NCI-H2227 (cell line): Measurements from ENCODE around the gene DNAI2.

Source experiments
- DNase-seq: peaks from one replicate; lab custom pipeline; 2025; ENCODE audit not compliant: unreplicated experiment; lab: John Stamatoyannopoulos, UW

DNAI2 gene

GRCh38 chr17:74337834-74338500, 63.9 kb downstream of the DNAI2 start:
- DNase-seq, result no peak

DNA sequence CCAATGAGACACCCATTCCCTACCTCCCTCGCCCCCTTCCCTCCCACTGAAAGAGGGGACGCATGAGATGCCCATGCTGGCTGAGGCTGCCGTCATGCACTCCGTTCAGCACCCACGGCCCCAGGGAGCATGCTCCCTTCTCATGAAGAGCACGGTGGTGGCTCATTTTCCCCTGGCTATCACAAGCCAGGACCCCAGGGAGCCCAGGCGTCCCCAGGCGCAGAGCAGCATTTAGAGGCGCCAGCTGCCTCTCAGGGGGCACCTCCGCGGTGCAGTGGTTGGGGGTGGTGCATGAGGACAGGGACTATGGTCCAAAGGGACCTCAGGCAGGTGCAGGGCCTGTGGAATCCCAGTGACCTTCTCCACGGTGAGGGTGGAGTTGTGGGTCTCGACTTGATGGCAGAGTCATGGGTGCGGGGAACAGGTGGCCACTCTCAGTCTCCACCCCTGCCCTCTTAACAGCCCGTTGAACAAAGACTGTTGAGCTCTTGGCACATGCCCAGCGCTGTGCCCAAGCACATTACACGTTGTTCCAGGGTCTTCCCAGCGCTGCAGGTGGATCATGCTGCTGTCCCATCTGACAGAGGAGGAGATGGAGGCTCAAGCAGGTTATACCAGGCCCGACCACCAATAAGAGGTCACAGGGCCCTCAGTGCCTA, 65.6 kb downstream of the DNAI2 start:
- no peak for DNase-seq

DNA sequence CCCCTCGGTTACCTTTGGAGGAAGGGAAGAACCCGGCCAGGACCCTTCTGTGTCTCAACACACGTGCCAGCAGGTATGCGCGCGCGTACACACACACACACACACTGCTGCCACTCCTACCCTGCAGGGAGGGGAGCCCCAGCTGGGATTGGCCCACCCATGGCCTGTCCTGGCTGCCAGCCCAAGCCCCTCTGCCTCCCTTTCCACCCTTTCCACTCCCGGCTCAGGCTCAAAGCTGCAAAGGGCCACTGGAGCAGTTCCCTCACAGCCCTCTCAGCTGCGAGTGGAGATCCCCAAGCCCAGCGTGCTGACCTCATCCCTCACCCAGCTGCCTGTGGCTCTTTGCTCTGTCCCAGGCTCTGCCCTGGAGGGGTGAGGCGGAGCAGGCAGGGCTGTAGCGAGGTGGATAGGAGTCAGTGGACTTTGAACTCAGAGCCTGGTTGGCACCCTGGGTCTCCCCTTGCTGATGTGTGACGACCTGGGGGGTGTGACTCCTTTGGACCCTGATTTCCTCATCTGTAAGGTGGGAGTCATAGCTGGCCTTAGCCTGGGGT, 66.5 kb downstream of the DNAI2 start:
- DNase-seq, result no peak

GRCh38 chr17:74342224-74342623, 68.2 kb downstream of the DNAI2 start:
- DNase-seq, result no peak

DNA sequence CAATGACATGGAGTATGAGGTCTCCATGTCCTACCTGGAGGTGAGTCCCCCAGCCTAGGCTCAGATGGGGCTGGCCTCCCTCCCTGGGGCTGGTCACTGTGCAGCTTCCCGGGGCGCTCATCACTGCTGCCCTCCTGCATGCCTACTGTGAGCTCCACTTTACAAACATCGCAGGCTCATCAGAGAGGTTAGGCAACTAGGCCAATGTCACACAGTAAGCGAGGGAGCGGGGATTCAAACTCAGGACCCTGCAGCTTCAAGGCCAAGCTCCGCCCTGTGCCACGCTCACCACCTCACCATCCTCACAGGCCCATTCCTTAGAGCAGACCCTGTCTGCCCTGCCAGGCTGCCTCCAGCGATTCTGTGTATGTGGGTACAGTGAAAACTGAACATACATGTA, 69.1 kb downstream of the DNAI2 start:
- no peak for DNase-seq

DNA sequence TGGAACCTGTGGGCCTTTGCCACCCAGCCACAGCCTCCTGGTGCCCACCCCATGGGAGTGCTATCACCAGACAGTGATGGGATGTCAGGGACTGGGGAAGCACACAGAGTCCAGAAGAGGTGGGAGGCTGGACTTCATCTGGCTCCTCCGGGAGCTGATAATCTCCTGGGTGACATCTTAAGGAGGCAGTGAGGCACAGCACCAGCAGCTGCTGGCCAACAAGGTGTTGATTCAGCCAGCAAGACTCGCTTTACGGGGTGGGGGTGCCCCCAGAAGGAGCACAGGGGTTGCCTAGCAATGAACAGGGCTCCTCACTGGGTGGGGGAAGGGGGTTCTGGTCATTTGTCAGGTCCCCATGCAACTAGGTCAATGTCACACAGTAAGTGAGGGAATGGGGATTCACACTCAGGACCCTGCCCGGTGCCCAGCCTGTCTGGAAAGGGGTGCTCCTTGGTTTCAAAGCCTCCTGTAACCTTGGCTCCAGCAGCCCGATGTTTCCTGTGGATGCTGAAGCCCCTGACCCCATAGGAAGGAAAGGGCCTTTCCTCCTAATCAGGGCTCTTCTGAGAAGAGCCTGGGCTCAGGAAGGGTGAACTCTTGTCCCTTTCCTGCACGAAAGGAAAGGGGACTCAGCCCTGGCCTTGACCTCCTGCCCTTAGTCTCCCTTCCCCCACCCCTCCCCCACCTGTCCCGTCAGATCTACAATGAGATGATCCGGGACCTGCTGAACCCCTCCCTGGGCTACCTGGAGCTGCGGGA, 69.7 kb downstream of the DNAI2 start:
- no peak for DNase-seq

DNA sequence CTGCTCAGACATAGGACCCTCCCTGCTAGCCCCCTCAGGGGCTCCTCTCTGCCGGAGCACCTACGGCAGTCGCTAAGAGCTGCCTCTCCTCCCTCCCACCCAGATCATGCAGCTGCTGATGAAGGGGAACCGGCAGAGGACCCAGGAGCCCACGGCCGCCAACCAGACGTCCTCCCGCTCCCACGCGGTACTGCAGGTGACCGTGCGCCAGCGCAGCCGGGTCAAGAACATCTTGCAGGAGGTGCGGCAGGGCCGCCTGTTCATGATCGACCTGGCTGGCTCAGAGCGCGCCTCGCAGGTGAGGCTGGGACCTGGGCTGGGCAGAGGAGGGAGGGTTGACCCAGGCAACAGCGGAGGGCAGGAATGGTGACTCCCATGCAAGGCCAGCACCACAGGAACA, 70.6 kb downstream of the DNAI2 start:
- DNase-seq, result no peak

DNA sequence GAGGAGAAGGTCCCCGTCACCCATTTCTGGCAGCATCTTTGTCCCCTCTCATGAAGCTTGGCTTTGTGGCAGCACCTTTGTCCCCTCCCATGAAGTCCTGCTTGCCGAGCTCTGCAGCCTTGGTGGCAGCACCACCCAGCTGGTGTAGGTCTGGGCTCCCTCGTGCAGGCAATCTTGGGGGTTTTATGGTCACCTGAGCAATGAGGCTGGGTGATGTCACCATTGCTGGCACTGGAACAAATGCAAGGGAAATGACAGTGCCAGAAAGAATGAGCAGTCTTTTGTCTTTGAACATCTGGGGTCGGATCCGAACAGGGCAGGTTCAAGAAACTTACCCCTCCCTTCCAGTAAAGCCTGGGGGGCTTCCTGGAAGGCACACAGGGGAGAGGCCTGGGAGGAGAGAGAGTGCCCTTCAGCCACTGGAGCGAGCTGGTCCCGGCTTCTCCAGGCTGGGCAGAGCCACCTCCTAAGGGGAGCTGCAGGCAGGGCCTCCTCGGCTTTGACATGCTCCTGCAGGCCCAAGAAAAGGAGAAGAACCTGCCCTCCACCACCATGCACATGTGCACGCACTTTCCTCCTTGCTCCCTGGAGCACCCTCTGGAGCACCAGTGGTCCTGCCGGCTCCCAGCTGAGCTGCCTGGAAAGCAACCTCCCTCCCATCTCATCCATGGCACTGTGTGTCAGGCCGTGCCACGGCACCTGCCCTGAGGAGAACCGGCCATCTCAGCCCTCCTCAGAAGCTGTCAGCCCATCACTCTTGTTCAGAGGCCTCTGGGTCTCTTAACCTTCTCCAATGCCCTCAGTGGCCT, 71.6 kb downstream of the DNAI2 start:
- DNase-seq, result no peak

DNA sequence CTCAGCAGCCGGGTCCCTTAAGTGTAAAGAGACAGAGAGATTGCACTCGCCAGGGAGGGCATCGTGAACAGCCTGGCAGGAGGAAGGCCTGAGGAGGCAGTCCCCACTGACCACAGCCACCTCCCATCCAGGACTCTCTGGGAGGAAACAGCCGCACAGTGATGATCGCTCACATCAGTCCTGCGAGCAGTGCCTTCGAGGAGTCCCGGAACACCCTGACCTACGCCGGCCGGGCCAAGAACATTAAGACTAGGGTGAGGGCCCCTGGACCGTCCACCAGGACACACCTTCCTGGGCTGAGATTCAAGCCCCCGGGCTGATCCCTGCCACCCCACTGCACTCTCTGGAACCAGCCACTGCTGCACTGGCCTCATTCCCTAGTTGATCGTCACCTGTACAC, 73.6 kb downstream of the DNAI2 start:
- DNase-seq, result no peak

GRCh38 chr17:74349120-74349519, 75.1 kb downstream of the DNAI2 start:
- DNase-seq, result no peak

DNA sequence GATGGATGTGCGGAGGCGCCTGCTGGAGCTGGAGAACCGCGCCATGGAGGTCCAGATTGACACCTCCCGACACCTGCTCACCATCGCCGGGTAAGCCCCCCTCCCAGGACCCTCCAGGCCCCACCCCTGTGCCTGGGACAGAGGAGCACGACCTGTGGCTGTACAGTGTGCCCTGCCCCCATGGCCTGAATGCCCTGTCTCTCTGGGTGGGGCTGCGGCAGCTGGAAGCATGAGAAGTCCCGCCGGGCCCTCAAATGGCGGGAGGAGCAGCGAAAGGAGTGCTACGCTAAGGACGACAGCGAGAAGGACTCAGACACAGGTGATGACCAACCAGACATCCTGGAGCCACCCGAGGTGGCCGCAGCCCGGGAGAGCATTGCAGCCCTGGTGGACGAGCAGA, 76.5 kb downstream of the DNAI2 start:
- no peak for DNase-seq

DNA sequence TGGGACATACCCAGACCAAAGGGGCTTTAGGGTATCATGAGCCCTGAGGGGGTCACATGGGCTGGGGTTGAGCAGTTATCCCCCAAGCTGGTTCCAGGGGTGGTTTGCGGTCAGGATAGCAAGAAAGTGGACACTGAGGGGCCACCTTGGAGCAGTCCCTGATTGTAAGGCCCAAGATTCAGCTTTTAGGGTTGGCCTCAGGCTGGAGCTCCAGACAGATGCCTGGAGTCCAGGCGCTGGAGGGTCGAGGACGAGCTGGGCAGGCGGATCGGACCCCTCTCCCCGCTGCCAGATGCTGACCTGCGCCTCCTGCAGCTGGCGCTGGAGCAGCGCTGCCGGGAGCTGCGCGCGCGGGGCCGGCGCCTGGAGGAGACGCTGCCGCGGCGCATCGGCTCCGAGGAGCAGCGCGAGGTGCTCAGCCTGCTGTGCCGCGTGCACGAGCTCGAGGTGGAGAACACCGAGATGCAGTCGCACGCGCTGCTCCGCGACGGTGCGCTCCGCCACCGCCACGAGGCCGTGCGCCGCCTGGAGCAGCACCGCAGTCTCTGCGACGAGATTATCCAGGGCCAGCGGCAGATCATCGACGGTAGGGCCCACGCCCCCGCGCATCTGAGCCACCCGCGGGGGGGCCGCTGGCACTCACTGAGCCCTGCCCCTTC, 77.6 kb downstream of the DNAI2 start:
- no peak for DNase-seq

- DNase-seq, result no peak
Observed at GRCh38 chr17:74353446-74354060, 79.5 kb downstream of the DNAI2 start.

GRCh38 chr17:74354123-74354522, 80.1 kb downstream of the DNAI2 start:
- no peak for DNase-seq

DNA sequence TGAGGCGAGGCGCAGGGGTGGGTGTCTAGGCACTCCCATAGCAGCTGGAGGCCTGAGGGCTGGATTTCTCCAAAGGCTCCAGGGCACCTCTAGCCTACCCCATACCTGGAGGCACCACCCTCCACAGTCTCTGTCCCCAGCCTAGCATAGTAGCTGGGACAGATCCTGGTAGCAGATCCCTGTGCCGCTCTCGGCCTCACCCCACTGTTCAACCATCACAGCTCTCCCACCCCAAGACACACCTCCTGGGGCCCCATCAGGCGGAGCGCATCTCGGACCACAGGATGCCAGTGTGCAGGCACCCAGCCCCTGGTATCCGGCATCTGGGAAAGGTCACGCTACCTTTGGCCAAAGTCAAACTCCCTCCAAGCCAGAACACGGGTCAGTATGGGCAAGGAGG, 80.5 kb downstream of the DNAI2 start:
- DNase-seq, result no peak

DNA sequence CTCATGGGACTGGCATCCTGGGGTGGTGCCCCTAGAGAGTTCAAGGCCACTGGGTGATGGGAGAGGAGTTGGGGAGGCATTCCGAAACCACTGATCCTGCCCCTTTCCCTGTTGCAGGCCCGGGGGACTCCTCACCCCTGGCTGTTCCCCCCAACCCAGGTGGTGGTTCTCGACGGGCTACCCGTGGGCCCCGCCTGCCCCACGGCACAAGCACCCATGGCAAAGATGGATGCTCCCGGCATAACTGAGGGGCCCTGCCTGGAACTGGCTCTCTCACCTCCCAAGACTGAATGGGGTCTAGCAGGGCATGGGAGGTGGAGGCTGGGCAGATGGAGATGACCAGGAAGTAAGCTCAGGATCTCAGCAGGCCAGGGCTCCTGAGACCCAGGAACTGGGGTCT, 81.0 kb downstream of the DNAI2 start:
- DNase-seq, result no peak

- no peak for DNase-seq
Observed at GRCh38 chr17:74356646-74357465, 82.8 kb downstream of the DNAI2 start.

- DNase-seq, result no peak
Observed at GRCh38 chr17:74357466-74357809, 83.4 kb downstream of the DNAI2 start.

DNA sequence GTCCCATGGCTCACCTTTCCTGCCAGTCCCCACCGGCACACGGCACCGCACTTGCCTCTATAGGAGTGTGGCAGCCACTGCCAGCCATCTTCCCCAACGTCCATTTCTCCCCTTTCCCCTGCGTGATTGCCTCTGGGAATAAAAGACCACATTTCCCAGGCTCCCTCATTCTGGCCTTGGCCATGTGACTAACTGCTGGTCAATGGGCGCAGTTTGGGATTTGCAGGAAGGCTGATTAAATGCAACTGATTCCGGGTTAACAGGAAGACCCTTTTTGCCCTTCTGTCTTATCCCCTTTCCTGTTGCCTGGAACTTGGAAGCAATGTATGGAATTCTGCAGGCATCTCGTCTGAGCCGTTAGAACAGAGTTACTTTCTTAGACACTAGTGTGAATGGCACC, 84.7 kb downstream of the DNAI2 start:
- DNase-seq, result no peak
